Activated B cell treated with CpG ODN at 0.5 μM for 24 hours (primary cell): ENCODE results near the gene SEC22C. TPM values are rescaled to one million over a fixed set of nuclear protein-coding genes. Genes with fewer than 3 reads are reported as not detected.
"Not testable (repeated sequence)": the region's sequence is repeated elsewhere in the genome, so short reads cannot be mapped to it uniquely, and the experiment has no call there.

Experiments used
- ATAC-seq: fragments of 200-7000 bp; cut with Tn5 transposase; one replicate; pipeline ENCODE4 v1.10.0; 2021; ENCODE audit warnings: low read depth, mild to moderate bottlenecking, moderate library complexity
- CTCF ChIA-PET: fragments of 350-600 bp; sonication (Branson Sonifier 250); formaldehyde crosslinking; loops from one replicate; lab custom pipeline; 2021; ENCODE audit warnings: antibody characterized with exemption; lab: Charles Lee
- POLR2A ChIA-PET: fragments of 350-600 bp; sonication (Branson Sonifier 250); formaldehyde crosslinking; loops from one replicate; lab custom pipeline; 2021; ENCODE audit warnings: antibody characterized with exemption; lab: Charles Lee
- DNase-seq: peaks from one replicate; pipeline ENCODE4 v3.0.0; 2022
- H3K27ac Mint-ChIP-seq: one replicate; pipeline ENCODE4 v1.8.0; 2020; ENCODE audit warnings: mixed read lengths
- H3K27me3 Mint-ChIP-seq: one replicate; pipeline ENCODE4 v1.8.0; 2021; ENCODE audit warnings: mixed read lengths
- H3K36me3 Mint-ChIP-seq: one replicate; pipeline ENCODE4 v1.8.0; 2021; ENCODE audit warnings: low read depth, mixed read lengths
- H3K4me1 Mint-ChIP-seq: one replicate; pipeline ENCODE4 v1.8.0; 2021; ENCODE audit warnings: mixed read lengths
- H3K4me3 Mint-ChIP-seq: one replicate; pipeline ENCODE4 v1.8.0; 2020; ENCODE audit warnings: mild to moderate bottlenecking, mixed read lengths
- H3K9me3 Mint-ChIP-seq: one replicate; pipeline ENCODE4 v1.8.0; 2020; ENCODE audit warnings: mixed read lengths
- CTCF ChIP-seq: fragments of 200-600 bp; IDR thresholded peaks from one replicate; pipeline ENCODE4 v1.8.0; 2022; ENCODE audit warnings: antibody characterized with exemption, mild to moderate bottlenecking
- intact Hi-C: fragments of 100-400 bp; cut with micrococcal nuclease; formaldehyde crosslinking; loops from one replicate; pipeline ENCODE4 v1.15.1; 2024
- total RNA-seq: library from RNA; stranded (reverse); gene quantifications from 2 replicates; pipeline ENCODE4 v1.2.3, GENCODE V29; 2022

The SEC22C gene
- total RNA-seq, 1 donor from 2014 or later = 36.4 TPM

- Mint-ChIP-seq H3K4me1 (no peaks in the 10 kb centered on the region), H3K27ac (no peak overlapping the region), H3K4me3 (no peak overlapping the region), H3K36me3 (peaks cover 77% of the 10 kb centered on the region), H3K9me3 (no peaks in the 10 kb centered on the region), H3K27me3 (no peaks in the 10 kb centered on the region)
- CTCF ChIA-PET = no interaction called here
- DNase-seq = no peak
- intact Hi-C loops = no loop called here
- TF ChIP-seq CTCF = no peak
- POLR2A ChIA-PET = no interaction called here
- no peak for ATAC-seq
These were observed 23.9 kb downstream of the SEC22C start for GRCh38 chr3:42557854-42558253.

DNA sequence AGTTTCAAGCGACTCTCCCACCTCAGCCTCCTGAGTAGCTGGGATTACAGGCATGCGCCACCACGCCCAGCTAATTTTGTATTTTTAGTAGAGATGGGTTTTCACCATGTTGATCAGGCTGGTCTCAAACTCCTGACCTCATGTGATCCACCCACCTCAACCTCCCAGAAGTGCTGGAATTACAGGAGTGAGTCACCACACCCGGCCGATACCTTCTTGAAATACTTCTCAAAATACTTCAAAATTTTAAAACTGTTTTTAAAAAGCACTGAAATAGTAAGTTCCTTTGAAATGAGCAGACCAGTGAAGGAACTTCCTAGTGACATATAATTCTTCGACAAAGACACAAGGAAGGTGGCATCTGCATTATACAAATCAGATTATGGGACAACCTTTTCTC is 24.9 kb downstream of the SEC22C start:
- H3K27me3 Mint-ChIP-seq, H3K4me1 Mint-ChIP-seq, intact Hi-C loops, DNase-seq, CTCF ChIA-PET, H3K4me3 Mint-ChIP-seq, H3K27ac Mint-ChIP-seq, ATAC-seq, POLR2A ChIA-PET, H3K9me3 Mint-ChIP-seq: not testable (repeated sequence)
- peaks cover 77% of the 10 kb centered on the region for H3K36me3 Mint-ChIP-seq

- H3K4me3 Mint-ChIP-seq = no peak overlapping the region
- no peak for DNase-seq
- H3K36me3 Mint-ChIP-seq = peaks cover 76% of the 10 kb centered on the region
- H3K9me3 Mint-ChIP-seq = no peaks in the 10 kb centered on the region
- no peak for ATAC-seq
- CTCF ChIA-PET = no interaction called here
- no peaks in the 10 kb centered on the region for H3K4me1 Mint-ChIP-seq
- TF ChIP-seq CTCF = no peak
- H3K27me3 Mint-ChIP-seq = no peaks in the 10 kb centered on the region
- intact Hi-C loops = no loop called here
- POLR2A ChIA-PET = no interaction called here
- no peak overlapping the region for H3K27ac Mint-ChIP-seq
These were observed 25.6 kb downstream of the SEC22C start for GRCh38 chr3:42556089-42556632.

DNA sequence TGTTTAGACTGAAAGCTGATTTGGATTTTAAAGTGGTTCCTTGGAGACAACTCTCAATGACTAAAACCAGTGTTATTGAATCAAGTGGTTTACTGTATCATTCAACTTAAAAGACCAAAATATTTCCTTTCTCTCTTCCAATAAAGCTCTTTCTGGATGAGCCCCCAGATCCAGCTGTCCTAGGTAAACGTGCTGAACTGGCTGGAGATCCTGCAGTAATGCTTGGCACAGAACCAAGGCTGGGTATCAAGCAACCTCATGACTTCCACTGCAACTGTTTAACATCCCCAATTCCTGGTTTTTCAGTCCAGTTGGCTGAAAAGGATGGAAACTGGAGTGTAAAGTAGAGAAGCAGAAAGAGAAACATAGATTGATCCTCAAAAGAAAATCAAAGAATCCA is 28.9 kb downstream of the SEC22C start:
- POLR2A ChIA-PET = interaction anchor here (0.7 kb wide), 1 partner anchor 48 kb away, joined by 3 read pairs; the partner anchor contains the start of gene NKTR
- no peak overlapping the region for H3K27ac Mint-ChIP-seq

DNA sequence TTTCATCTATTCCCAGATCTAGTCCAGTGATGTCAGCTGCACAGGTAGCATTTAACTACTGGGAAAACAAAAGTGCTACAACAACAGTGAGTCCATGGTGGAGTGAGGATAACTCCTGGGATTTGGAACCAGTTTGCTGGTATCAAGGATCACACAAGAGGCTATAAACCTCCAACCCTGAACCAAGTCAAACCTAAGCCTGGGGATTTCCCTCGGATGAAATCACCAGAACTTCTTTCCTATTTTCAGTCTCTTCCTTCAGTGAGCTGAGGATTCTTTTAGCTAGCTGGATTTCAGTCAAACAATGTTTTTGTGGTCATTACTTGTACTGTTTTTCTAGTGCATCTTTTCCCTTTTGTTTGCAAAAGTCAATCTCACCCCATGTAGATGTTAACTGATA is 31.5 kb downstream of the SEC22C start:
- intact Hi-C loops = no loop called here
- CTCF ChIA-PET = interaction anchor here (1.3 kb wide), 1 partner anchor 48 kb away, joined by 4 read pairs; the partner anchor contains the start of gene VIPR1
- H3K27ac Mint-ChIP-seq = no peak overlapping the region
- H3K36me3 Mint-ChIP-seq = peaks cover 47% of the 10 kb centered on the region
- no peaks in the 10 kb centered on the region for H3K9me3 Mint-ChIP-seq
- DNase-seq (no peak), ATAC-seq (no peak)
- no peak for TF ChIP-seq CTCF
- POLR2A ChIA-PET = no interaction called here
- H3K27me3 Mint-ChIP-seq = no peaks in the 10 kb centered on the region
- no peaks in the 10 kb centered on the region for H3K4me1 Mint-ChIP-seq
- H3K4me3 Mint-ChIP-seq = no peak overlapping the region

More for the DNA sequence above, 28.9 kb downstream of the SEC22C start:
- CTCF ChIA-PET = interaction anchor here (0.8 kb wide), 1 partner anchor 323 kb away, joined by 3 read pairs; no protein-coding TSS in a partner anchor
- H3K36me3 Mint-ChIP-seq = peaks cover 71% of the 10 kb centered on the region
- H3K4me3 Mint-ChIP-seq = no peak overlapping the region
- no peaks in the 10 kb centered on the region for H3K9me3 Mint-ChIP-seq
- intact Hi-C loops = no loop called here
- no peak for DNase-seq
- TF ChIP-seq CTCF = no peak
- no peaks in the 10 kb centered on the region for H3K27me3 Mint-ChIP-seq
- no peak for ATAC-seq
- no peaks in the 10 kb centered on the region for H3K4me1 Mint-ChIP-seq
